Small intestine (tissue), 4 donors: ENCODE measurements around the gene STK38. TPM values are rescaled to one million over a fixed set of nuclear protein-coding genes. Genes with fewer than 3 reads are reported as not detected.

Source experiments
- polyA plus RNA-seq, 4 donors: library from polyadenylated mRNA; stranded (reverse) in 3 of 4; unstranded in 1 of 4; fragments of 200-250 nt in 3 of 4; fragments of 120-200 nt in 1 of 4; gene quantifications; one replicate each; pipeline versions ENCODE4 v1.2.1 to v1.2.3, GENCODE V29; 2013
- donor health status: healthy with polysubstance abuse.
- donor health status: Bipolar disorder and iron deficiency.
- donor health status: healthy.

Gene STK38
- polyA plus RNA-seq, 4 donors = 27.6 to 52.1 (median 39.9) TPM

Other genes starting within 250 kb of the STK38 start
- 10 to 100 TPM in 2 of 4 donors, 1 to 10 TPM in 2; 2.6 to 26.7 (median 13.2) TPM for gene BNIP5, start 210.6 kb downstream of the STK38 start, polyA plus RNA-seq
- 10 to 100 TPM in 3 of 4 donors, 1 to 10 TPM in 1; 7.4 to 26.2 (median 16.0) TPM for gene ETV7, start 159.8 kb downstream of the STK38 start, polyA plus RNA-seq
- under 1 TPM in 1 of 4 donors, not detected in 3; 0.10 TPM for gene PXT1, start 104.6 kb downstream of the STK38 start, polyA plus RNA-seq
- gene KCTD20, start 104.5 kb downstream of the STK38 start, polyA plus RNA-seq = 10 to 100 TPM; 13.8 to 28.6 (median 17.7) TPM
- gene SRSF3, start 46.9 kb upstream of the STK38 start, polyA plus RNA-seq = 100 to 1,000 TPM; 115 to 400 (median 219) TPM
- 100 to 1,000 TPM in 3 of 4 donors, 10 to 100 TPM in 1; 96.8 to 464 (median 292) TPM for gene CDKN1A, start 131.2 kb upstream of the STK38 start, polyA plus RNA-seq
- under 1 TPM in 3 of 4 donors, not detected in 1; 0.07 to 0.22 (median 0.18) TPM for gene RAB44, start 150.3 kb upstream of the STK38 start, polyA plus RNA-seq